GM21717 (cell line): ENCODE measurements around the gene HEY2.

Experiments used
- ATAC-seq: cut with Tn5 transposase; IDR thresholded peaks from one replicate; pipeline ENCODE4 v1.9.1; 2021; ENCODE audit warnings: mild to moderate bottlenecking, moderate library complexity; ENCODE audit not compliant: unreplicated experiment

The HEY2 gene

DNA sequence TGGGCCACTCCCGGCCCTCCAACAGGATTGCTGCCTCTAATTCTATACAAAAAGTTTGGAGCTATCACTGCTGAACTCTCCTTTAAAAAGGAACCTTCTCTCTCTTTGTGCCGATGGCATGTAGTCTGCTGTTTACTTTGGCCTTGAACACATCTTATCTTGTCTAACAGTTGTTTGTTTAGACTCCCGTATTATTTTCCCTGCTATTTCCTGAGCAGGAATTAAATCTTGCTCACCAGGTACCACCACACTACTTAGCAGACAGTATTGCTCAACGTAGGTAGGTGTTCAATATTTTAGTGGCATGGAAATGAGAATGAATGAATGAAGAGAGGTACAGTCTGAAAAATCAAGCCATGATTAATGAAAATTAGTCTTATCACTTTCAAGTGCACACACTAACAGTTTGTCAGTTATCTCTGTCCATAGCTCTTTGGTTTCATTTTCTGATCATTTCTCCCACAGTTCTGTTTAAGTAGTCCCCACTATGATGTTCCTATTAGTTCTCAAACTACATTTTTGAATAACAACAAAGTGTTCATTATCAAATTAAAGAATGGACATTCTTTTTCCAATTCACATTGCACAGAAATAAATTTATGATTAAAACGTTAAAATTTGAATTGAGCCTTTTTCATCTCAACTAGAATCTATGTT lies 6.8 kb upstream of the HEY2 start:
- no peak for ATAC-seq

- no peak for ATAC-seq
These were observed 5.8 kb upstream of the HEY2 start for GRCh38 chr6:125743604-125744003.

- ATAC-seq = no peak
These were observed 4.0 kb upstream of the HEY2 start for GRCh38 chr6:125745281-125746018.

DNA sequence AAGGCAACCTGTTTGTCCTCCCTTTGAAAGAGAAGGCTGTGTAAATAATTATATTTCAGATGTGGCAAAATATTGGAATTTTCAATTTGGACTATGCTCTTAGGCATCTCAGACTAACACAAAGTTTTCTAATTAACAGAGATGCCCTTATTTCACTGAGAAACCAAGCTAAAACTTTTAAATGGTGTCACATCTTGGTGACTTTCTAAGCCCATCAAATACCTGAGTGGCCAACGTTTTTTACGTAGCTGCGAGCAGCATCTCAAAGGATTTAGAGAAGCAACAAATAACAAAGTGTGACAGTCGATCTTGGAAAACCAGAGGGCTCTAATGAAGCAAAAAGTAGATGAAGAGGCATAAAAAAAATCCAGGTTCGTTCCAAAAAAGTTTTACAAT lies 3.4 kb upstream of the HEY2 start:
- no peak for ATAC-seq

- peak; percentile 73 for ATAC-seq
These were observed 2.5 kb upstream of the HEY2 start for GRCh38 chr6:125746731-125747588.

GRCh38 chr6:125747589-125748405 lies 1.6 kb upstream of the HEY2 start:
- no peak for ATAC-seq

DNA sequence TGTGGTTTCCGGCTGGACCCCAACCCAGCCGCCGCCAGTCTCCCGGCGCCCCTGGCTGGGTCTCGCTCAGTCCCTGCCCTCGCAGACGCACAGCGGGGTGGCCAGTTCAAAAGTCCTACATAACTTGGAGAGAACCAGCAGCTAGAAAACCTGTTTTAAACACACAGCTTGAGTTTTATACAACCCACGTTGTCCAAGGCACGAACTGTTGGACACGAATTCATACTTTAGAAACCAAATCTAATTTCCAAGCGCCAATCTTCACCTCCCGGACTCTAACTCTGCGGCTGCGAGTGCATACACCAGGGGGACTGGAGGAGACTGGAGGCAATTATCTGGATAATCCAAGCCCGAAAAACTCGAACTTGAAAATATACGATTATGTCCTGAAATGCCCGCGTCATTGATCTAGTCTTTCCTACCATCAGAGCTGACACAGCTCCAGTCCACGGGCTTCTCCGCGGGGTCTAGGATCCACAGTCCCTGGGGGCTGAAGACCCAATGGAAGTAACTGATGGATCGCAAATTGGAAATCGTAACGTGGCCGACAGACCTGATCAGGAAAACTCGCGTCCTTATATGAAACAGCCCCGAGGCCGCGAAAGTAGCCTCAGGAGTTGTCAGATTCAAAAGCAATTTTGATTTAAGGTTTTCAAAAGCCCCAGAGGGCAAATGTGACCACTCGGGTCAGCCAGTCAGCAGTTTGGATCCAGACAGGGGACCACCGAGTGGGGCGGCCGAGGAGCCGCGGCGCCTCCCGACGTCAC lies 843 bp upstream of the HEY2 start:
- no peak for ATAC-seq

- ATAC-seq = no peak
These were observed 646 bp downstream of the HEY2 start for GRCh38 chr6:125749865-125750691.

DNA sequence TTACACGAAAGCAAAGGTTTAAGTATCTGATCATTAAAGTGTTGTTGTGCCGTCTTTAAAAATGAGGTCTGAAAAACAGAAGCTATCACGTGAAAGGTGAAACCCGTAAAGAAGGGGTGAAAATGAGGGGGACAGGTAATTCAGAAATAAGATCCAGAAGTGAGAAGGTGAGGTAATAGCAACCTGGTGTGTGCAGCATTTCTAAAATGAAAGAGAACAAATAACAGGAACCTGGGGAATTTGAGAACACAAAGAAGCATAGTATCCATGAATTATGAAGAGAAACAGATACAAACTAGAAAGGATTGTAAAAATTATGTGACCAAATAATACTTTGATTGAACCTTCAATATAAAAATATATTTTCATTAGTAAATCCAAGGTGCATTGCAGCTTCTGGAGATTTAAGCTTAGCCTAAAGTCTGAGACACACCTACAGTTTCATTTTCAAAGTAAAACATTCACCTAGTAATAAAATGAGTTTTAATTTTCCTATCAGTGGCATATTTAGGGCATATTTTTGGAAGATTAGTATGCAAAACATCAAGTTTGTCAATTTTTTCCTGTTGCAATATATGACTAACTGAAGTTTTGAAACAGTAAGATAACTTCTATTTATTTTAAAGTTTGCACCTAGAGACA lies 1.4 kb downstream of the HEY2 start:
- no peak for ATAC-seq

DNA sequence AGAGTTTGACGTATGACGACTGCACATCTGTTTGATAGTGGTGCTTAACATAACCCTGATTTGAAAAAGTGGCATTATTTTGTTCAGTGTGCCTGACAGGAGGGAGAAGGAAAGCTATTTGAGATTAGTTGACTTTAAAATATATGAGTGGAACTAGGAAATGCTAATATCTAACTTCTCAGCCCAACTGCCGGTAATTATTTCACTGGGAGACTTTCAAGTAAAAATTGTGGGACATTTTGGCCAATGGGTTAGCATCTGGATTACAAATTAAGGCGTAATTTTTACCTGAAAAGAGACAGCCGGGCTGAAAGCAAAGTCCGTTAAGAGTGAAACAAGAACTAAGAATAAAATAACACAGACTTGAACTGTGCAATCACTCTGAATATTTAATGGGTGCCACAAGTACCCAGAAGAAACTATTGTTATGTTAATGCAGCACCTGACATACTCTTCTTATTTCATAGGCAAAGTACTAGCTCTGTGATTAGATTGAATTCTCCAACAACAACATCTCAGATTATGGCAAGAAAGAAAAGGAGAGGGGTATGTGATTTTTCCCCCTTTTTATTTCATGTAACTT lies 2.0 kb downstream of the HEY2 start:
- ATAC-seq = no peak

DNA sequence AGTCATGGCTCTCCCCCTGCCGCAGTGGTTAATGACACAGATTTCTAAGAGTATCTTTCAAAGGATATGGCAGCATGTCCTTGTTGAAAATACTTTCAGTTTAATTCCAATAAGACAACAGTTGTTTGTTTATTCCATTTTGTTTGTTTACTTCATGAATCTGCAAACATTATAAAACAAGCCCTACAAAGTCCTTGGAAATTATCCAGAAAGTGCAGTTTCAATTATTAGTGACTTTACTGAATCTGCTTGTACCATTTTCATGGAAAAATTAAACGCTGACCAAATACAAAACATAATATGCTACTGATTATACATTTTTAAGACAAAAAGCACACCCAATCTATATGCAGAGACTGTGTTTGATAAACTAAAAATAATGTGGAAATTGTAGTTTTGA lies 3.3 kb downstream of the HEY2 start:
- no peak for ATAC-seq

DNA sequence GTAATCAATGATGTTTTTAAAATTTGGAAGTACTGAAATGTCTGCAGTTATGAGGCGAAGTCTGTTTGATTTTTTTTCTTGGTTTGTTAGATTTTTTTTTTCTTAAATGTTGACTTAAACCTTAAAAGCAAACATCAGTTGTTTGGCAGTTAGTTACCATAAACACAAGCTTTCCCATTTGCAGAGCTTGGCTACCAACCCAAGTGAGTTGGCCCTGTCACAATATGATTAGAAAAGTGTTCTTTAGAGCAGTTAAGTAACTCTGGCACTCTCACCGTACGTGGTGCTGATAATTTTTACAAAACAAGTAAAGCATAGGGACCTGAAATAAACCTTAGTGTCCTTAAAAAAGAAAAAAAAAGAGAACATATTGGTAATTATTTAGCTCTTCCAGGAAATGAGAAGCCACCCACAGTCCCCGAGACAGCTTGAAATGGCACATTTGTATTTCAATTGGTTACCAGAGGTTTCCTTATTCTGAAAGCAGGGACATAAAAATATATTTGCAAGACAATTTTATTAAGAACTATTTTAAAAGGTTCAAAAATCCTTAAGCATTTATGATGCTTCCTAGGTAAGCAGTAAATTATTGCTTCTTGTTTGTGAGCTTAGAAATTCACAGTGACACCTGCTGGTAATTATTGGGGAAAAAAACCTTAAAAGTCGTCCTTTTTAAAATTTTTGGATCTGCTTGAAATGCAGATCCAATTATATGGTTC lies 3.9 kb downstream of the HEY2 start:
- ATAC-seq = no peak

- ATAC-seq = no peak
These were observed 4.5 kb downstream of the HEY2 start for GRCh38 chr6:125753937-125754259.

DNA sequence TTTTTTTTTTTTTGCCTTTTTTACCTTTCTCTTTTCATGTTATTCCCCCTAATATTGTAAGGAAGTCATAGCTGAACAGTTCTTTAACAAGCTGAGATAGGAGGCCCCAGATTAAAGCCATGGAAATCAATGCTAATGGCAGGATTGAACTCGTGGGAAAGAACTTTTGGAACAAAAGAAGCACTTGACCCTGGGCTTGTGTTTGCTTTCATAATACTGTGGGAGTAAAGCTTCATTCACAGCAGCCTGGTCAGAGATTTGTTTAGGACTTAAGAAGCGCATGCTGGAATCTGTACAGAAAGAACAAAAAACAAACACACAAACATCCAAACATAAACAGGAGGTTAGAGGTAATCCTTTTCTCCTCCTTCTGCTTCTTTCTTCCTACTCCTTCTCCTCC lies 5.1 kb downstream of the HEY2 start:
- ATAC-seq = no peak

DNA sequence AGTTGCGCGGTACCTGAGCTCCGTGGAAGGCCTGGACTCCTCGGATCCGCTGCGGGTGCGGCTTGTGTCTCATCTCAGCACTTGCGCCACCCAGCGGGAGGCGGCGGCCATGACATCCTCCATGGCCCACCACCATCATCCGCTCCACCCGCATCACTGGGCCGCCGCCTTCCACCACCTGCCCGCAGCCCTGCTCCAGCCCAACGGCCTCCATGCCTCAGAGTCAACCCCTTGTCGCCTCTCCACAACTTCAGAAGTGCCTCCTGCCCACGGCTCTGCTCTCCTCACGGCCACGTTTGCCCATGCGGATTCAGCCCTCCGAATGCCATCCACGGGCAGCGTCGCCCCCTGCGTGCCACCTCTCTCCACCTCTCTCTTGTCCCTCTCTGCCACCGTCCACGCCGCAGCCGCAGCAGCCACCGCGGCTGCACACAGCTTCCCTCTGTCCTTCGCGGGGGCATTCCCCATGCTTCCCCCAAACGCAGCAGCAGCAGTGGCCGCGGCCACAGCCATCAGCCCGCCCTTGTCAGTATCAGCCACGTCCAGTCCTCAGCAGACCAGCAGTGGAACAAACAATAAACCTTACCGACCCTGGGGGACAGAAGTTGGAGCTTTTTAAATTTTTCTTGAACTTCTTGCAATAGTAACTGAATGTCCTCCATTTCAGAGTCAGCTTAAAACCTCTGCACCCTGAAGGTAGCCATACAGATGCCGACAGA lies 9.9 kb downstream of the HEY2 start:
- ATAC-seq = no peak

- no peak for ATAC-seq
These were observed 10.6 kb downstream of the HEY2 start for GRCh38 chr6:125759959-125760457.

GRCh38 chr6:125764121-125764671 lies 14.8 kb downstream of the HEY2 start:
- ATAC-seq = no peak
